NCI-H446 (cell line): Measurements from ENCODE around the gene NHP2.
A peak's percentile ranks its signal among the peaks of the same experiment; 100 is the strongest.

Experiments used
- DNase-seq, 2 experiments: peaks; one replicate each; lab custom pipeline; 2025; lab: John Stamatoyannopoulos, UW

The NHP2 gene

GRCh38 chr5:178174456-178174855 lies 20.8 kb upstream of the NHP2 start:
- DNase-seq, result no peak

- DNase-seq, result no peak
These were observed 16.8 kb upstream of the NHP2 start for GRCh38 chr5:178170455-178170854.

GRCh38 chr5:178165581-178165980 lies 11.9 kb upstream of the NHP2 start:
- no peak for DNase-seq

GRCh38 chr5:178163772-178164735 lies 10.4 kb upstream of the NHP2 start:
- peak; percentile 50 to 87 for DNase-seq

GRCh38 chr5:178162481-178162880 lies 8.8 kb upstream of the NHP2 start:
- no peak for DNase-seq

GRCh38 chr5:178160176-178160575 lies 6.5 kb upstream of the NHP2 start:
- no peak for DNase-seq

GRCh38 chr5:178155065-178155464 lies 1.4 kb upstream of the NHP2 start:
- no peak for DNase-seq

- no peak for DNase-seq
These were observed 917 bp downstream of the NHP2 start for GRCh38 chr5:178152491-178153444.

- no peak for DNase-seq
These were observed 2.5 kb downstream of the NHP2 start for GRCh38 chr5:178150977-178151734.

- DNase-seq, result no peak
These were observed 4.3 kb downstream of the NHP2 start for GRCh38 chr5:178149199-178149932.

GRCh38 chr5:178147406-178147805 lies 6.3 kb downstream of the NHP2 start:
- no peak for DNase-seq

- peak in 1 of 2 experiments; percentile 14 for DNase-seq
These were observed 7.5 kb downstream of the NHP2 start for GRCh38 chr5:178145965-178146820.

GRCh38 chr5:178143901-178144300 lies 9.8 kb downstream of the NHP2 start:
- peak; percentile 8 to 71 for DNase-seq

GRCh38 chr5:178143246-178143645 lies 10.4 kb downstream of the NHP2 start:
- DNase-seq, result no peak

GRCh38 chr5:178142642-178143041 lies 11.0 kb downstream of the NHP2 start:
- DNase-seq, result no peak

- no peak for DNase-seq
These were observed 12.1 kb downstream of the NHP2 start for GRCh38 chr5:178141550-178141949.

- no peak for DNase-seq
These were observed 15.7 kb downstream of the NHP2 start for GRCh38 chr5:178137991-178138390.

GRCh38 chr5:178136990-178137389 lies 16.7 kb downstream of the NHP2 start:
- no peak for DNase-seq

- no peak for DNase-seq
These were observed 22.2 kb downstream of the NHP2 start for GRCh38 chr5:178131446-178131996.
